Prostate gland (tissue), 2 donors: Measurements from ENCODE around the gene SUPT6H.

ENCODE experiments used
- CTCF ChIP-seq, 4 experiments: fragments of 200-600 bp in 2 of 4; fragments of 450-650 bp in 2 of 4; sonication (generic) in 2 of 4; IDR thresholded peaks; 1 replicate in 3 of 4; 2 replicates in 1 of 4; pipeline ENCODE4 v1.5.1; 2016 to 2019; ENCODE audit warnings: antibody characterized with exemption in 4 of 4, mild to moderate bottlenecking in 2 of 4, moderate library complexity in 2 of 4
- POLR2AphosphoS5 ChIP-seq: sonication (generic); formaldehyde crosslinking; IDR thresholded peaks from one replicate; pipeline ENCODE4 v1.6.1; 2017; ENCODE audit warnings: antibody characterized with exemption

- TF ChIP-seq POLR2AphosphoS5, result no peak
- peak; percentile 12 to 58 (median 38) for TF ChIP-seq CTCF (IDR thresholded peaks at IDR 0.05)
These were observed 48.8 kb upstream of the SUPT6H start for GRCh38 chr17:28612936-28613872.
